Upper lobe of left lung (tissue), 4 donors: ENCODE results near the gene TSPAN12.

ENCODE experiments used
- POLR2A ChIP-seq, 4 donors: fragments of 450-650 bp; IDR thresholded peaks; one replicate each; pipeline ENCODE4 v1.5.1; 2016 to 2017; ENCODE audit warnings: antibody characterized with exemption in 4 of 4, mild to moderate bottlenecking in 2 of 4
- POLR2AphosphoS5 ChIP-seq, 2 donors: sonication (generic); formaldehyde crosslinking; IDR thresholded peaks; one replicate each; pipeline ENCODE4 v1.5.1; 2017; ENCODE audit warnings: antibody characterized with exemption in 2 of 2
- TF ChIP-seq, protein P1 (sequence below), 6 experiments: fragments of 450-650 bp in 4 of 6; fragments of 200-600 bp in 2 of 6; sonication (generic) in 2 of 6; IDR thresholded peaks; one replicate each; pipeline ENCODE4 v1.5.1; 2016 to 2019; ENCODE audit warnings: antibody characterized with exemption in 6 of 6

DNA sequence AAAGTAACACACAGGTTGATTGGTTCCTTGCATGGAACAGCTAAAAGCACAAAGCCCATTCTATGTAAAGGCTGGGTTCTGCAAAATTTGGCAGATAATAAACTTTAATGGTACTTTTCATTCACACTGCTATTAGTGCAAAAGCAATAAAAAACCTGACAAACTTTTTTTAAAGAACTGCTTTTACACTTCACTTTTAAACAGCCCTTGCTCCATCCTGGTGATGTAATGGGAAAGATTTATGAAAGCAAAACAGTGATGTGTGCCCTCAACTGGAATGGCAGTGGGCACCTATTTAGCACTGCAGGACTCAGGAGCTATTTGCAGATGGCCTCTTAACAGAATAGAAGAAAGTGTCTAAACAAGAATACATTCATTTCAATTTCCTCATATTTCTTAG is 44.9 kb downstream of the TSPAN12 start:
- TF ChIP-seq, protein P1, sequence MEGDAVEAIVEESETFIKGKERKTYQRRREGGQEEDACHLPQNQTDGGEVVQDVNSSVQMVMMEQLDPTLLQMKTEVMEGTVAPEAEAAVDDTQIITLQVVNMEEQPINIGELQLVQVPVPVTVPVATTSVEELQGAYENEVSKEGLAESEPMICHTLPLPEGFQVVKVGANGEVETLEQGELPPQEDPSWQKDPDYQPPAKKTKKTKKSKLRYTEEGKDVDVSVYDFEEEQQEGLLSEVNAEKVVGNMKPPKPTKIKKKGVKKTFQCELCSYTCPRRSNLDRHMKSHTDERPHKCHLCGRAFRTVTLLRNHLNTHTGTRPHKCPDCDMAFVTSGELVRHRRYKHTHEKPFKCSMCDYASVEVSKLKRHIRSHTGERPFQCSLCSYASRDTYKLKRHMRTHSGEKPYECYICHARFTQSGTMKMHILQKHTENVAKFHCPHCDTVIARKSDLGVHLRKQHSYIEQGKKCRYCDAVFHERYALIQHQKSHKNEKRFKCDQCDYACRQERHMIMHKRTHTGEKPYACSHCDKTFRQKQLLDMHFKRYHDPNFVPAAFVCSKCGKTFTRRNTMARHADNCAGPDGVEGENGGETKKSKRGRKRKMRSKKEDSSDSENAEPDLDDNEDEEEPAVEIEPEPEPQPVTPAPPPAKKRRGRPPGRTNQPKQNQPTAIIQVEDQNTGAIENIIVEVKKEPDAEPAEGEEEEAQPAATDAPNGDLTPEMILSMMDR (IDR thresholded peaks at IDR 0.05), result no peak
- no peak for TF ChIP-seq POLR2A (IDR thresholded peaks at IDR 0.05)
- no peak for TF ChIP-seq POLR2AphosphoS5 (IDR thresholded peaks at IDR 0.05)
